WERI-Rb-1 (cell line): ENCODE data around the gene RYK.
A peak's percentile ranks its signal among the peaks of the same experiment; 100 is the strongest.

Experiments
- DNase-seq: peaks from one replicate; pipeline ENCODE4 v3.0.0-alpha.2; 2020
- H3K27ac ChIP-seq: fragments of 250-450 bp; sonication (Bioruptor Pico); 2 replicates; pipeline ENCODE4 v1.5.1; 2020; ENCODE audit warnings: mild to moderate bottlenecking, moderate library complexity
- H3K27me3 ChIP-seq: fragments of 250-450 bp; sonication (Bioruptor Pico); 2 replicates; pipeline ENCODE4 v1.5.1; 2021; ENCODE audit warnings: mild to moderate bottlenecking, low read depth, moderate library complexity; ENCODE audit not compliant: insufficient read depth, severe bottlenecking
- H3K36me3 ChIP-seq: fragments of 250-450 bp; sonication (Bioruptor Pico); 2 replicates; pipeline ENCODE4 v1.5.1; 2020; ENCODE audit warnings: mild to moderate bottlenecking, moderate library complexity
- H3K4me3 ChIP-seq: 2 replicates; pipeline ENCODE4 v1.5.1; 2011; ENCODE audit warnings: low read depth, mild to moderate bottlenecking, control low read depth, low read length
- H3K9me3 ChIP-seq: fragments of 250-450 bp; sonication (Bioruptor Pico); 2 replicates; pipeline ENCODE4 v1.5.1; 2021; ENCODE audit warnings: mild to moderate bottlenecking, moderate library complexity; ENCODE audit not compliant: severe bottlenecking
- CTCF ChIP-seq: IDR thresholded peaks from 2 replicates; pipeline ENCODE4 v1.5.1; 2011; ENCODE audit warnings: low read depth, mild to moderate bottlenecking, control low read depth, inconsistent platforms, low read length

Gene RYK

GRCh38 chr3:134250717-134251220, at the start of gene RYK:
TSS of gene RYK (minus strand) at chr3:134250859. CDS start at chr3:134250654, 205 bp downstream.
- Histone ChIP-seq H3K27me3 (no peaks in the 10 kb centered on the region), H3K9me3 (no peaks in the 10 kb centered on the region), H3K27ac (peak within 1 kb of the TSS; percentile 80), H3K4me3 (peak within 1 kb of the TSS; percentile 66), H3K36me3 (no peaks in the 10 kb centered on the region; the same call in 1 of the 2 replicates)
- DNase-seq: peak; percentile 82
- TF ChIP-seq CTCF: no peak

GRCh38 chr3:134299888-134300206, 49.2 kb upstream of the RYK start:
- Histone ChIP-seq H3K4me3 (no peak overlapping the region), H3K27ac (no peak overlapping the region), H3K9me3 (peaks cover 3% of the 10 kb centered on the region), H3K36me3 (no peaks in the 10 kb centered on the region), H3K27me3 (no peaks in the 10 kb centered on the region)
- no peak for TF ChIP-seq CTCF
- no peak for DNase-seq

- H3K27me3 ChIP-seq: no peaks in the 10 kb centered on the region
- H3K27ac ChIP-seq: no peak overlapping the region
- H3K9me3 ChIP-seq: peaks cover 3% of the 10 kb centered on the region
- no peak overlapping the region for H3K4me3 ChIP-seq
- TF ChIP-seq CTCF: 0 out of 2 replicates have a peak, but pooled peaks have one; percentile 9
- no peaks in the 10 kb centered on the region for H3K36me3 ChIP-seq
- no peak for DNase-seq
These were observed 48.7 kb upstream of the RYK start for GRCh38 chr3:134299185-134299887.

GRCh38 chr3:134298249-134298648, 47.6 kb upstream of the RYK start:
- no peak overlapping the region for H3K4me3 ChIP-seq
- no peaks in the 10 kb centered on the region for H3K36me3 ChIP-seq
- TF ChIP-seq CTCF: no peak
- H3K27ac ChIP-seq: no peak overlapping the region
- peaks cover 3% of the 10 kb centered on the region for H3K9me3 ChIP-seq
- no peaks in the 10 kb centered on the region for H3K27me3 ChIP-seq
- DNase-seq: no peak

DNA sequence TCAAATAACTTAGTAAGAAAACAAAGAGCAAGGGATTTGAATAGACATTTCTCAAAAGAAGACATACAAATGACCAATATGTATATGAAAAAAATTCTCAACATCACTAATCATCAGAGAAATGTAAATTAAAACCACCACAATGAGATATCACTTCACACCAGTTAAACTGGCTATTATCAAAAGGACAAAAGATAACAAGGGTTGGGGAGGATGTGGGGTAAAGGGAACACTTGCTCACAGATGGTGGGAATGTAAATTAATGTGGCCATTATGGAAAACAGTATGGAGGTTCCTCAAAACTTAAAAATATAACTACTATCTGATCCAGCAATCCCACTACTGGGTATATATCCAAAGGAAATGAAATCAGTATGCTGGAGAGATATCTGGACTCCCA, 46.0 kb upstream of the RYK start:
- Histone ChIP-seq H3K27me3 (no peaks in the 10 kb centered on the region), H3K36me3 (no peaks in the 10 kb centered on the region), H3K27ac (no peak overlapping the region), H3K9me3 (peaks cover 3% of the 10 kb centered on the region), H3K4me3 (no peak overlapping the region)
- DNase-seq: no peak
- TF ChIP-seq CTCF: no peak

- no peak overlapping the region for H3K4me3 ChIP-seq
- peaks cover 3% of the 10 kb centered on the region for H3K9me3 ChIP-seq
- TF ChIP-seq CTCF: no peak
- no peak for DNase-seq
- no peaks in the 10 kb centered on the region for H3K27me3 ChIP-seq
- H3K36me3 ChIP-seq: no peaks in the 10 kb centered on the region
- no peak overlapping the region for H3K27ac ChIP-seq
These were observed 45.3 kb upstream of the RYK start for GRCh38 chr3:134295930-134296329.
